Upper lobe of right lung (tissue), 1 donor: ENCODE data around the gene CACNG1. TPM values are rescaled to one million over a fixed set of nuclear protein-coding genes. Genes with fewer than 3 reads are reported as not detected.

Experiments used
- ATAC-seq: fragments of 200-7000 bp; cut with Tn5 transposase; one replicate; pipeline ENCODE4 v1.9.1; 2020; ENCODE audit warnings: mild to moderate bottlenecking, moderate library complexity
- DNase-seq: peaks from one replicate; pipeline ENCODE4 v3.0.0-alpha.2; 2020
- H3K27ac ChIP-seq: fragments of 200-600 bp; one replicate; pipeline ENCODE4 v1.8.0; 2022
- H3K27me3 ChIP-seq: fragments of 200-600 bp; one replicate; pipeline ENCODE4 v1.8.0; 2022; ENCODE audit warnings: mild to moderate bottlenecking
- H3K36me3 ChIP-seq: fragments of 200-600 bp; one replicate; pipeline ENCODE4 v1.8.0; 2022
- H3K4me1 ChIP-seq: fragments of 200-600 bp; one replicate; pipeline ENCODE4 v1.8.0; 2022
- H3K4me3 ChIP-seq: fragments of 200-600 bp; one replicate; pipeline ENCODE4 v1.8.0; 2022; ENCODE audit warnings: mild to moderate bottlenecking
- H3K9me3 ChIP-seq: fragments of 200-600 bp; one replicate; pipeline ENCODE4 v1.8.0; 2022
- intact Hi-C: fragments of 100-400 bp; cut with DNase I; formaldehyde crosslinking; loops from one replicate; pipeline ENCODE4 v1.11.0; 2022
- long read RNA-seq: library from polyadenylated mRNA; unstranded; transcript quantifications from one replicate; pipeline ENCODE4 v2.0.0, GENCODE V29; 2021
- total RNA-seq: library from RNA; stranded (reverse); fragmentation: NEBNext Ultra II Directional; extraction: Animal tissue kit (Norgen Biotek cat#: 25700); gene quantifications from one replicate; pipeline ENCODE4 v1.2.1, GENCODE V29; 2021
- TF ChIP-seq, protein P1 (sequence below): fragments of 200-600 bp; IDR thresholded peaks from one replicate; pipeline ENCODE4 v1.8.0; 2022; ENCODE audit warnings: antibody characterized with exemption
- donor health status: DM: no; HTN: yes; CAD: no; lungs with severe emphysema.

Gene CACNG1
- total RNA-seq: not detected
- long read RNA-seq: 0 reads

DNA sequence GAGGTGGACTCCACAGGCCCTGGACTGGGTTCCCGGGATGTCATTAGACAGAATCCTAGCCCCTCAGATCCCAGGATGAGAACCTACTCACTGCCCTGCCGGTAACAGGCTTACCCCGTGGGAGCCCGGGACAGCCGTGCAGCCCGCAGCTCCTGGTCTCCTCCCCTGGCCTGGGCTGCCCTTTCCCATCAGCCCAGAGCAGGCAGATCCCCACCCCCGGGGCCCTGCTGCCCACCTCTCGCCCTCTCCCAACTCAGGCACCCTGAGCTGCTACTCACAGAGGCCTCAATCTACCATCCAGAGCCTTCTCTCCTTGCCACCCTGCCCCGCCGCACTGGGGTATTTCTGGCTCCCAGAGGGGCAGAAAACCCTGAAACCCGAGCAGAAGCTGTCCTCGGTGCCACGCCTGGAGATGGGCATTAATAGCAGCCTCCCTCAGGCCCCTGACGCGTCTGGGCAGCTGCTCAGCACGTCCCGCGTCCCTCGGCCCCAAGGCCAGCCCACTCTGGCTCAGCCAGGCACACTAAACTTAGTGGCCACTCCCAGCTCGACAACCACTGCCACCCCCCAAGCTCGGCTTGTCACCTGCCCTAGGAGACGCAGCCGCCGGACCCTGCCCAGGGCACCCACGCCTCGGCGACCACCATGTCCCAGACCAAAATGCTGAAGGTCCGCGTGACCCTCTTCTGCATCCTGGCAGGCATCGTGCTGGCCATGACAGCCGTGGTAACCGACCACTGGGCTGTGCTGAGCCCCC, at the start of gene CACNG1:
TSS of gene CACNG1 (plus strand) at position 539 of the 757 bp plus-strand sequence. CDS start at position 646, 107 bp downstream.
- TF ChIP-seq, protein P1, sequence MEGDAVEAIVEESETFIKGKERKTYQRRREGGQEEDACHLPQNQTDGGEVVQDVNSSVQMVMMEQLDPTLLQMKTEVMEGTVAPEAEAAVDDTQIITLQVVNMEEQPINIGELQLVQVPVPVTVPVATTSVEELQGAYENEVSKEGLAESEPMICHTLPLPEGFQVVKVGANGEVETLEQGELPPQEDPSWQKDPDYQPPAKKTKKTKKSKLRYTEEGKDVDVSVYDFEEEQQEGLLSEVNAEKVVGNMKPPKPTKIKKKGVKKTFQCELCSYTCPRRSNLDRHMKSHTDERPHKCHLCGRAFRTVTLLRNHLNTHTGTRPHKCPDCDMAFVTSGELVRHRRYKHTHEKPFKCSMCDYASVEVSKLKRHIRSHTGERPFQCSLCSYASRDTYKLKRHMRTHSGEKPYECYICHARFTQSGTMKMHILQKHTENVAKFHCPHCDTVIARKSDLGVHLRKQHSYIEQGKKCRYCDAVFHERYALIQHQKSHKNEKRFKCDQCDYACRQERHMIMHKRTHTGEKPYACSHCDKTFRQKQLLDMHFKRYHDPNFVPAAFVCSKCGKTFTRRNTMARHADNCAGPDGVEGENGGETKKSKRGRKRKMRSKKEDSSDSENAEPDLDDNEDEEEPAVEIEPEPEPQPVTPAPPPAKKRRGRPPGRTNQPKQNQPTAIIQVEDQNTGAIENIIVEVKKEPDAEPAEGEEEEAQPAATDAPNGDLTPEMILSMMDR: no peak
- Histone ChIP-seq H3K36me3 (no peaks in the 10 kb centered on the region), H3K27me3 (no peaks in the 10 kb centered on the region), H3K4me1 (no peaks in the 10 kb centered on the region), H3K4me3 (no peak within 1 kb of the TSS), H3K27ac (no peak within 1 kb of the TSS), H3K9me3 (peaks cover 6% of the 10 kb centered on the region)
- intact Hi-C loops: no loop called here
- ATAC-seq (no peak), DNase-seq (no peak)

DNA sequence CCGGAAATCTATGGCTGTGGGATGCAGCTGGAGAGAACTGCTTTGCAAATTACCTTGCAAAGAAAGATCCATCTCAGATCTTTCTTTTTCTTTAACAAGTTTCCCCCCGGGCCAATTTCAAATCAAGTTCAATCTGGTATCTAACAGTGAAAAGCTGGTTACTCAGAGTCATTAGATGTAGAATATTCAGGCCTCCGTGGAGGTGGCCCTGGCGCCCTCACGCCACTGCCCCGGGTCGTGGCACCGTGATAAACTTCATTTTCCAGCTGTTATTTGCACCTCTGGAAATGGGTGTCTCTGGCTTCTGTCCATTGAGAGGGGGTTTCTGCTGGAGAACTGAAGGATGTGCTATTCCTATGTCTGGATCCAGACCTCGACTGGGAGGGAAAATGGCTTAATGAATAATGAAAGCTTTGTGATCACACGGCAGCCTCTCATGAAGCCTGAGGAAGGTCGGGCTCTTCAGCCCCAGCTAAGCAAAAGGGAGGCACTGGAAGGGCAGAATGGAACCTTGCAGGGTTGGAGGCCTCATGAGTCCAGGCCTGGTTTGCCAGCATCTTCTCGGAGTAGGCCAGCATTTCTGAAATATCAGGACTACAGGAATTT, 49.3 kb upstream of the CACNG1 start:
- DNase-seq: no peak
- H3K36me3 ChIP-seq: no peaks in the 10 kb centered on the region
- H3K4me3 ChIP-seq: no peak overlapping the region
- no peaks in the 10 kb centered on the region for H3K9me3 ChIP-seq
- H3K27me3 ChIP-seq: no peaks in the 10 kb centered on the region
- H3K27ac ChIP-seq: no peak overlapping the region
- no peak for ATAC-seq
- TF ChIP-seq, protein P1: no peak
- intact Hi-C loops: no loop called here
- no peaks in the 10 kb centered on the region for H3K4me1 ChIP-seq

- no peak overlapping the region for H3K4me3 ChIP-seq
- H3K27ac ChIP-seq: no peak overlapping the region
- H3K27me3 ChIP-seq: no peaks in the 10 kb centered on the region
- no peak for DNase-seq
- TF ChIP-seq, protein P1: no peak
- no peak for ATAC-seq
- H3K9me3 ChIP-seq: no peaks in the 10 kb centered on the region
- intact Hi-C loops: no loop called here
- H3K4me1 ChIP-seq: no peaks in the 10 kb centered on the region
- H3K36me3 ChIP-seq: no peaks in the 10 kb centered on the region
Observed at GRCh38 chr17:66995944-66996343, 48.4 kb upstream of the CACNG1 start.

- ATAC-seq: no peak
- H3K4me1 ChIP-seq: no peaks in the 10 kb centered on the region
- H3K9me3 ChIP-seq: no peaks in the 10 kb centered on the region
- no peaks in the 10 kb centered on the region for H3K27me3 ChIP-seq
- no peaks in the 10 kb centered on the region for H3K36me3 ChIP-seq
- no peak for DNase-seq
- TF ChIP-seq, protein P1: no peak
- no peak overlapping the region for H3K4me3 ChIP-seq
- no peak overlapping the region for H3K27ac ChIP-seq
- intact Hi-C loops: no loop called here
Observed at GRCh38 chr17:66996926-66997325, 47.4 kb upstream of the CACNG1 start.

DNA sequence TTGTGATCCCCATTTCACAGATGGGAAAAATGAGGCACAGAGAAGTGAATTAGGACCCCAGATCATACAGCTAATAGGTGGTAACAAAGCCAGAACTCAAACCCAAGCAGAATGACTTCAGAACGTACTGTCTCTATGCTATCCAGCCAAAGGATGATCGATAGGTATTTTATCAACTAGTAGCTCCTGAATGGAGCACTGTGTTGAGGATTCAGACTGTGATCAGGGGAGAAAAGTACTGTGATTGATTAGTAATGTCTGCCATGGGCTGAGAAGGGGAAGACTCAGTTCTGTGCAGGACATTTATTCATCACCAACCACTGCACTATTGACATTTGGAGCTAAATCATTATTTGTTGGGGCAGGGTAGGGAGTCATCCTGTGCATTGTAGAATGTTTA, 41.1 kb upstream of the CACNG1 start:
- H3K4me3 ChIP-seq: no peak overlapping the region
- H3K27ac ChIP-seq: no peak overlapping the region
- DNase-seq (no peak), ATAC-seq (no peak)
- no peaks in the 10 kb centered on the region for H3K9me3 ChIP-seq
- intact Hi-C loops: no loop called here
- H3K27me3 ChIP-seq: no peaks in the 10 kb centered on the region
- no peaks in the 10 kb centered on the region for H3K36me3 ChIP-seq
- no peaks in the 10 kb centered on the region for H3K4me1 ChIP-seq
- TF ChIP-seq, protein P1: no peak
